ENCODE measurements around the gene OSBP2.
"Not testable (repeated sequence)": the region's sequence is repeated elsewhere in the genome, so short reads cannot be mapped to it uniquely, and the experiment has no call there.

OSBP2 gene

DNA sequence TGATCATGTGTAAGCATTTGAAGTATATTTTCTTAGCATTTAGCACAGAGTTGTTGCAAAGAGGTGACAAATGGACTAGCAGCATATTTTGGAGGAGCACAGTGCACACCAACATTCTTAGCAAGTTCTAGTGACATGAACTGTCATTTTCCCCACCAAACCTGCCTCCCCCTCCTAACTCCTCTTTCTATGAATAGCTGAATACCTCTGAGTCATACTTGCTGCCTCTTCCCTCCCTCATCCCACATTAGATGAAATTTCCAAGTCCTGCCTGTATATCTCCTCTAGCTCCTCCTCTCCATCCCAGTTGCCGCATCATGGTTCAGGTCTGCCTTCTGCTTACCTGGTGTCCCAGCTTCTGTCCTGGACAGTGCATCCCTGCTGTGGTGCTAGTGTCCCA, 7.2 kb downstream of the OSBP2 start:
- H3K27me3 ChIP-seq (ENCODE audit: low read depth, low read length) = peaks cover 33% of the 10 kb centered on the region
- H2AFZ ChIP-seq (ENCODE audit: low read depth, low read length) = no peak overlapping the region
- H3K4me2 ChIP-seq (ENCODE audit: low read length) = no peak overlapping the region
- TF ChIP-seq EZH2phosphoT487 (IDR thresholded peaks at IDR 0.05; ENCODE audit: low read depth) = no peak
- TF ChIP-seq, protein P1, sequence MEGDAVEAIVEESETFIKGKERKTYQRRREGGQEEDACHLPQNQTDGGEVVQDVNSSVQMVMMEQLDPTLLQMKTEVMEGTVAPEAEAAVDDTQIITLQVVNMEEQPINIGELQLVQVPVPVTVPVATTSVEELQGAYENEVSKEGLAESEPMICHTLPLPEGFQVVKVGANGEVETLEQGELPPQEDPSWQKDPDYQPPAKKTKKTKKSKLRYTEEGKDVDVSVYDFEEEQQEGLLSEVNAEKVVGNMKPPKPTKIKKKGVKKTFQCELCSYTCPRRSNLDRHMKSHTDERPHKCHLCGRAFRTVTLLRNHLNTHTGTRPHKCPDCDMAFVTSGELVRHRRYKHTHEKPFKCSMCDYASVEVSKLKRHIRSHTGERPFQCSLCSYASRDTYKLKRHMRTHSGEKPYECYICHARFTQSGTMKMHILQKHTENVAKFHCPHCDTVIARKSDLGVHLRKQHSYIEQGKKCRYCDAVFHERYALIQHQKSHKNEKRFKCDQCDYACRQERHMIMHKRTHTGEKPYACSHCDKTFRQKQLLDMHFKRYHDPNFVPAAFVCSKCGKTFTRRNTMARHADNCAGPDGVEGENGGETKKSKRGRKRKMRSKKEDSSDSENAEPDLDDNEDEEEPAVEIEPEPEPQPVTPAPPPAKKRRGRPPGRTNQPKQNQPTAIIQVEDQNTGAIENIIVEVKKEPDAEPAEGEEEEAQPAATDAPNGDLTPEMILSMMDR (IDR thresholded peaks at IDR 0.05; ENCODE audit: low read depth, low read length) = no peak
- H3K4me1 ChIP-seq (ENCODE audit: low read length) = peaks cover 16% of the 10 kb centered on the region
- no peaks in the 10 kb centered on the region for H3K79me2 ChIP-seq (ENCODE audit: low read length)
- no peak overlapping the region for H3K27ac ChIP-seq (ENCODE audit: low read length)
- H4K20me1 ChIP-seq (ENCODE audit: insufficient read depth, low read length) = no peaks in the 10 kb centered on the region
- no peak overlapping the region for H3K9ac ChIP-seq (ENCODE audit: low read length)
- no peak overlapping the region for H3K4me3 ChIP-seq (ENCODE audit: low read length)
- H3K9me3 ChIP-seq (ENCODE audit: insufficient read depth, low read length) = no peaks in the 10 kb centered on the region
- no peaks in the 10 kb centered on the region for H3K36me3 ChIP-seq (replicated peaks; ENCODE audit: low read depth, low read length)

DNA sequence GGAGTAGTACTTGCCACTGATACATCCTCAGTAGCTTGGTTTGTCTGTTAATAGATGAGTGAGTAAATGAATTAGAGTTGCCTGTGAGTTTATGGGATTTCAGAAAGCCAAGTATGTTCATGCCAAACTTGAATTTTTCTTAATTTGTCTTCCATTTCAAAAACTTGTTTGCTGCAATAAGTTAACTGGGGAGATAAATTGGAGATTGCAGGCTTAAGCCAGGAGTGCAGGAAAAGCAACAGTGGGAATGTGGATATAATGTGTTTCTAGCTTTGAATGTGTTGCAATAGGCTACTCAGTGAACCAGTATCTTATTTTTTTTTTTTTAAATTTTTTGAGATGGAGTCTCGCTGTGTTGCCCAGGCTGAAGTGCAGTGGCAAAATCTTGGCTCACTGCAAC, 8.2 kb downstream of the OSBP2 start:
- Histone ChIP-seq H3K4me2 (ENCODE audit: low read length) (no peak overlapping the region), H3K27me3 (ENCODE audit: low read depth, low read length) (peaks cover 28% of the 10 kb centered on the region), H4K20me1 (ENCODE audit: insufficient read depth, low read length) (no peaks in the 10 kb centered on the region), H3K4me1 (ENCODE audit: low read length) (peaks cover 16% of the 10 kb centered on the region), H3K36me3 (replicated peaks; ENCODE audit: low read depth, low read length) (no peaks in the 10 kb centered on the region), H3K9ac (ENCODE audit: low read length) (no peak overlapping the region), H3K79me2 (ENCODE audit: low read length) (no peaks in the 10 kb centered on the region), H3K9me3 (ENCODE audit: insufficient read depth, low read length) (no peaks in the 10 kb centered on the region), H2AFZ (ENCODE audit: low read depth, low read length) (no peak overlapping the region), H3K4me3 (ENCODE audit: low read length) (no peak overlapping the region), H3K27ac (ENCODE audit: low read length) (no peak overlapping the region)
- TF ChIP-seq EZH2phosphoT487 (IDR thresholded peaks at IDR 0.05; ENCODE audit: low read depth) = no peak
- TF ChIP-seq, protein P1 (IDR thresholded peaks at IDR 0.05; ENCODE audit: low read depth, low read length) = no peak

DNA sequence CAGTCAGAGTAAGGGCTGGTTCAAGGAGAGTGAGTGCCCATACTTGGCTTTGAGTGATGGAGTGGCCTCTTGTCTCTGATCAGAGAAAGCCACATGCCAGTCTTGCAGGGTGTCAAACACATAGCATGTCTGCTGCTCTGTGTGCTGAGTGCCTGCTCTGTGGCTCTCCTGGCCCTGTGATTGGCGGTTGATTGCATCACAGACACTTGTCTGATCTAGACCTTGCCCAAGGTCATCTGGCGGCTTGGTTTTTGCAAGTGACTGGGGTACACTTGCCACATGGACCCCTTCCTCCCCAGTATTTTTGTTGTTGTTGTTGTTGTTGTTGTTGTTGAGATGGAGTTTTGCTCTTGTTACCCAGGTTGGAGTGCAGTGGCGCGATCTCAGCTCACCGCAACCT, 10.3 kb downstream of the OSBP2 start:
- Histone ChIP-seq H3K79me2 (ENCODE audit: low read length) (no peaks in the 10 kb centered on the region), H3K4me2 (ENCODE audit: low read length) (no peak overlapping the region), H3K4me1 (ENCODE audit: low read length) (peaks cover 16% of the 10 kb centered on the region), H3K9me3 (ENCODE audit: insufficient read depth, low read length) (no peaks in the 10 kb centered on the region), H3K27ac (ENCODE audit: low read length) (no peak overlapping the region), H3K27me3 (ENCODE audit: low read depth, low read length) (peaks cover 18% of the 10 kb centered on the region), H3K9ac (ENCODE audit: low read length) (no peak overlapping the region), H3K36me3 (replicated peaks; ENCODE audit: low read depth, low read length) (no peaks in the 10 kb centered on the region), H2AFZ (ENCODE audit: low read depth, low read length) (no peak overlapping the region), H3K4me3 (ENCODE audit: low read length) (no peak overlapping the region), H4K20me1 (ENCODE audit: insufficient read depth, low read length) (no peaks in the 10 kb centered on the region)
- no peak for TF ChIP-seq EZH2phosphoT487 (IDR thresholded peaks at IDR 0.05; ENCODE audit: low read depth)
- TF ChIP-seq, protein P1 (IDR thresholded peaks at IDR 0.05; ENCODE audit: low read depth, low read length) = no peak

DNA sequence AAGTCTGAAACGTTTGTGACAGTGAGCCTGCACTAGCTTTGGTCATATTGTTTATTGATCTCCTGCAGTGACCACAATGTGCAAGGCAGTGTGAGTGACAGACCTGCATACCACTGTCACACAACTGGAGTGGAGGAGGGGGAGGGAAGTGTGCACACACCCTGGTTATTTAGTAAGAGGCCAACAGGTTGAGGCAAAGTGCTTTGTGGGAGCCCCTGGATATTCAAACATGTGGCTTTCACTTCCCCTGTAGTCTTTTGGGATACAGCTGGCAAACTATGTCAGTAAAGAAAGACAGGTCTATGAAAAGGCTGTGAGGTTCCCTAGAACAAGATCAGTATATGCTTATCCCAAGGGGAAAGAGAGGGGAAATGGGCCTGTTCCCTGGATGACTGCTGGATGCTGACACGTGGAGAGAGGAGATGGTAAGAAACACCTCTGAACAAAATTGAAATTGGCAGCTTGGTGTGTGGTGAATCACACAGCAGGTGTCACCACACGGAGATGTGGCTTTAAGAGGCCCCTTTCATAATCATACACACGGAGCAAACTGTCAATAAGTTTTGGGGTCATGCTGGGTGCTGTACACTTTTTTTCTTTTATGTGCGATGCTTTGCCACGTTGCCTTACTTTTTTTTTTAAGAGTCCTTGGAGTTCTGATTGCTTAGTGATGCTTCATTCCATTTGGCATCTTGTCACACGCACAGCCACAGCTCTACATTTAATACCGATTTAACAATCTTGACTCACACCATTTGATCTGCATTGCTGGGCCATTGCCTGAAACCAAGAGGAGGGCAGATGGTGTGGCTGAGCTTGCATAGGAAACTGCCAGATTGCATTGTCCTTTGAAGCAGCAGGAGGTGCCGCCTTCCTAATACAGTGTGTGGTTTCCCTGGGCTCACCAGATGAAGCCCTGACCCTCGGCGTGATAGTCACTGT, 11.3 kb downstream of the OSBP2 start:
- TF ChIP-seq EZH2phosphoT487 (IDR thresholded peaks at IDR 0.05; ENCODE audit: low read depth) = no peak
- TF ChIP-seq, protein P1 (IDR thresholded peaks at IDR 0.05; ENCODE audit: low read depth, low read length) = no peak

DNA sequence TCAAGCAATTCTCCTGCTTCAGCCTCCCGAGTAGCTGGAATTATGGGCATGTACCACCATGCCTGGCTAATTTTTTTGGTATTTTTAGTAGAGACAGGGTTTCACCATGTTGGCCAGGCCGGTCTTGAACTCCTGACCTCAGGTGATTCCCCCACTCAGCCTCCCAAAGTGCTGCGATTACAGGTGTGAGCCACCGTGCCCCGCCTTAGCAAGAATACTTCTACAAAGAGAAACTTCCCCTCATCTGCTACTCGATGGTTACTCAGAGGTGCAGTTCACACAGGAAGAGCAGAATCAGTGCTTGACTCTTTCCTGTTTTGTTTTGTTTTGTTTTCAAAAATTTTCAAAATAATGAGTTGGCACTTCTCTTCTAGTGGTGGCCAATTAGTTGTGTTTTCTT, 15.3 kb downstream of the OSBP2 start:
- peaks cover 16% of the 10 kb centered on the region for H3K4me1 ChIP-seq (ENCODE audit: low read length)
- H3K27me3 ChIP-seq (ENCODE audit: low read depth, low read length); H3K36me3 ChIP-seq (replicated peaks; ENCODE audit: low read depth, low read length); H2AFZ ChIP-seq (ENCODE audit: low read depth, low read length); H4K20me1 ChIP-seq (ENCODE audit: insufficient read depth, low read length); H3K9me3 ChIP-seq (ENCODE audit: insufficient read depth, low read length); H3K27ac ChIP-seq (ENCODE audit: low read length); H3K4me2 ChIP-seq (ENCODE audit: low read length); H3K79me2 ChIP-seq (ENCODE audit: low read length); H3K9ac ChIP-seq (ENCODE audit: low read length); H3K4me3 ChIP-seq (ENCODE audit: low read length): not testable (repeated sequence)

More for the DNA sequence above, 11.3 kb downstream of the OSBP2 start:
- Histone ChIP-seq H3K27me3 (ENCODE audit: low read depth, low read length) (peaks cover 12% of the 10 kb centered on the region), H4K20me1 (ENCODE audit: insufficient read depth, low read length) (no peaks in the 10 kb centered on the region), H3K4me1 (ENCODE audit: low read length) (peaks cover 16% of the 10 kb centered on the region), H3K79me2 (ENCODE audit: low read length) (no peaks in the 10 kb centered on the region), H3K9ac (ENCODE audit: low read length) (no peak overlapping the region), H3K9me3 (ENCODE audit: insufficient read depth, low read length) (no peaks in the 10 kb centered on the region), H3K27ac (ENCODE audit: low read length) (no peak overlapping the region), H3K4me3 (ENCODE audit: low read length) (peak overlapping the region; percentile 17), H3K4me2 (ENCODE audit: low read length) (peak overlapping the region; percentile 68), H3K36me3 (replicated peaks; ENCODE audit: low read depth, low read length) (no peaks in the 10 kb centered on the region), H2AFZ (ENCODE audit: low read depth, low read length) (no peak overlapping the region)

Measured in OCI-LY3 (cell line).